ENCODE results near the gene APRT. TPM values are rescaled to one million over a fixed set of nuclear protein-coding genes. Genes with fewer than 3 reads are reported as not detected.

Gene APRT
- total RNA-seq, 1 experiment from 2014 or later: 311 TPM

DNA sequence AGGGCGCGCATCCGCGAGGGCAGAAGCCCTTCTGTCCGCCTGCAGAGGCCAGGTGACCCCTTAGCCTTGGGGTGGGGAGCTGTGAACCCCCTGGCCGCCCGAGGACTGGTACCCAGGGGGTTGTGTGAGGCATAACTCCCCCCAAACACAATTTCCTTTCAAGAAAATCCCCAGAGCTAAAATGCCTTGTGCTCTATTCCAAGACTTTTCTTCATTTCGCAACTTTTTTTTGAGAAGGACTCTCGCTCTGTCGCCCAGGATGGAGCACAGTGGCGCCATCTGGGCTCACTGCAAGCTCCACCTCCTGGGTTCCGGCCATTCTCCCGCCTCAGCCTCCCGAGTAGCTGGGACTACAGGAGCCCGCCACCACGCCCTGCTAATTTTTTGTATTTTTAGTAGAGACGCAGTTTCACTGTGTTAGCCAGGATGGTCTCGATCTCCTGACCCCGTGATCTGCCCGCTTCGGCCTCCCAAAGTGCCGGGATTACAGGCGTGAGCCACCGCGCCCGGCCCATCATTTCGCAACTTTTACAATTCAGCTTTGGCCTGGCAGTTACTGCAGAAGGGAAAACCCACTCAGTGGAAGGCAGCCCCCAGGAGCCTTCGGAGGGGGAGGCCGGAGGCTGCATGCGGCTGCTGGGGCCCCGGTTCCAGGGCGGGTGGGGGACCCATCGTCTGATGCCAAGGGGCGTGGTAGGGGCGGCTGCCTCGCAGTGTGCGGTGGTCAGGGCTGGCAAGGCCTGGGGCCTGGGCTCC is 963 bp upstream of the APRT start:
- ChIA-PET POLR2A (interaction anchor here (1.3 to 3.0 kb wide), 8 partner anchors 10 to 380 kb away, joined by 3 to 16 read pairs (median 8); partner anchors contain the start of genes CDH15, CDT1, PIEZO1 and ZC3H18), RAD21 (ENCODE audit: low non-redundant PET in 1 of 2, low total read pairs in 2 of 2, uncharacterized antibody in 2 of 2, unreplicated experiment in 2 of 2) (interaction anchor here (0.6 to 1.3 kb wide), 6 partner anchors 15 to 358 kb away, joined by 3 to 8 read pairs (median 3); partner anchors contain the start of genes GALNS (in 1 of the 2) and TRAPPC2L (in 1 of the 2)), CTCF (interaction anchor here (0.9 to 4.9 kb wide), 9 partner anchors 10 to 403 kb away, joined by 3 to 33 read pairs (median 4); partner anchors contain the start of genes GALNS, PIEZO1 and TRAPPC2L)
- Histone ChIP-seq H3K4me2 (ENCODE audit: low read length) (peak overlapping the region; percentile 94), H3K27ac (ENCODE audit: low read depth, low read length) (peak overlapping the region; percentile 100), H3K36me3 (ENCODE audit: control insufficient read depth in 1 of 2, insufficient read depth in 2 of 2, low read length in 2 of 2) (peaks cover 7 to 29% of the 10 kb centered on the region in 2 experiments; a peak in 3 of 4 replicates), H3K4me1 (ENCODE audit: control insufficient read depth in 1 of 2, insufficient read depth in 2 of 2, low read length in 2 of 2) (peaks cover 22 to 58% of the 10 kb centered on the region in 2 experiments), H3K9ac (ENCODE audit: low read length) (peak overlapping the region; percentile 87), H3K9me3 (ENCODE audit: control insufficient read depth in 1 of 2, insufficient read depth in 1 of 2, low read depth in 1 of 2, low read length in 2 of 2) (no peaks in the 10 kb centered on the region), H3K4me3 (replicated peaks in 1 of 2; ENCODE audit: low read depth in 1 of 2, low read length in 2 of 2) (peak overlapping the region; percentile 72 to 75), H4K20me1 (ENCODE audit: insufficient read depth) (no peaks in the 10 kb centered on the region; the same call in 1 of the 2 replicates), H3K79me2 (ENCODE audit: insufficient read depth, low read length) (peaks cover 32% of the 10 kb centered on the region), H3K27me3 (ENCODE audit: insufficient read depth, low read length) (no peaks in the 10 kb centered on the region), H2AFZ (ENCODE audit: low read depth, low read length, poor library complexity, severe bottlenecking) (no peak overlapping the region), H3K9me2 (ENCODE audit: insufficient read depth) (no peaks in the 10 kb centered on the region)
- TSS peak; percentile 38 for BruUV-seq (replicated peaks)
- ATAC-seq (peak; percentile 18), DNase-seq (ENCODE audit: low read depth, low spot score) (no peak)
- intact Hi-C loops (cut with micrococcal nuclease): loop anchor here (1.0 to 10.0 kb wide), 5 partner anchors 45 to 752 kb away; partner anchors contain the start of genes CDH15, RPL13 and TRAPPC2L
- TF ChIP-seq POLR2AphosphoS5 (IDR thresholded peaks at IDR 0.05; ENCODE audit: low read depth, low read length) (peak; percentile 59), CTCF (IDR thresholded peaks at IDR 0.05 in 2 of 3, conservative IDR thresholded peaks at IDR 0.05 in 1 of 3; ENCODE audit: borderline replicate concordance in 1 of 3, insufficient read depth in 1 of 3, low read depth in 2 of 3, low read length in 2 of 3) (0 out of 6 replicates have a peak, but pooled peaks of 1 of the 3 experiments have one; percentile 10), ZNF274 (IDR thresholded peaks at IDR 0.05; ENCODE audit: low read depth, low read length) (no peak), POLR2A (IDR thresholded peaks at IDR 0.05; ENCODE audit: borderline replicate concordance, extremely low read depth, insufficient read depth, insufficient read length) (peak; percentile 14), ZBTB33 (IDR thresholded peaks at IDR 0.05; ENCODE audit: extremely low read depth, insufficient replicate concordance, low read length) (peak; percentile 4)
